HepG2 (cell line): ENCODE data around the gene VPS13D. TPM values are rescaled to one million over a fixed set of nuclear protein-coding genes. Genes with fewer than 3 reads are reported as not detected.
A peak's percentile ranks its signal among the peaks of the same experiment; 100 is the strongest.

Source experiments
- ARNTL ChIP-seq: sonication (generic); formaldehyde crosslinking; IDR thresholded peaks from 2 replicates; pipeline ENCODE4 v1.4.0; 2020; ENCODE audit warnings: mild to moderate bottlenecking, missing genetic modification reagents
- BCL6 ChIP-seq: IDR thresholded peaks from 2 replicates; pipeline ENCODE4 v1.6.1; 2016; ENCODE audit warnings: missing genetic modification reagents, missing compliant biosample characterization
- ELF4 ChIP-seq: sonication (generic); formaldehyde crosslinking; IDR thresholded peaks from 2 replicates; pipeline ENCODE4 v1.5.0; 2020; ENCODE audit warnings: missing genetic modification reagents, mild to moderate bottlenecking, moderate library complexity, borderline replicate concordance
- HHEX ChIP-seq: IDR thresholded peaks from 2 replicates; pipeline ENCODE4 v1.6.1; 2016; ENCODE audit warnings: control low read depth
- MTA1 ChIP-seq: sonication (generic); formaldehyde crosslinking; IDR thresholded peaks from 2 replicates; pipeline ENCODE4 v1.4.0; 2020; ENCODE audit warnings: missing genetic modification reagents, mild to moderate bottlenecking, borderline replicate concordance
- RCOR2 ChIP-seq: IDR thresholded peaks from 2 replicates; pipeline ENCODE4 v1.6.1; 2016; ENCODE audit warnings: missing biosample characterization, missing genetic modification reagents
- SOX6 ChIP-seq, 2 experiments: fragments of 450-650 bp in 1 of 2; sonication (generic) in 1 of 2; formaldehyde crosslinking in 1 of 2; IDR thresholded peaks; 2 replicates each; pipeline versions ENCODE4 v1.4.0 to v1.6.1; 2017 to 2020; ENCODE audit warnings: antibody characterized with exemption in 1 of 2, mild to moderate bottlenecking in 1 of 2, missing genetic modification reagents in 1 of 2
- TAF15 ChIP-seq: fragments of 200-400 bp; formaldehyde crosslinking; IDR thresholded peaks from one replicate; pipeline ENCODE4 v1.6.1; 2018; ENCODE audit warnings: mild to moderate bottlenecking, low read depth, low read length; ENCODE audit not compliant: poor library complexity, severe bottlenecking
- TBX2 ChIP-seq: sonication (generic); formaldehyde crosslinking; IDR thresholded peaks from 2 replicates; pipeline ENCODE4 v1.5.0; 2020; ENCODE audit warnings: missing genetic modification reagents, mild to moderate bottlenecking, borderline replicate concordance
- ZNF468 ChIP-seq: sonication (generic); formaldehyde crosslinking; IDR thresholded peaks from 2 replicates; pipeline ENCODE4 v1.8.0; 2022; ENCODE audit warnings: mild to moderate bottlenecking, moderate library complexity, missing genetic modification reagents
- ZNF629 ChIP-seq: sonication (generic); formaldehyde crosslinking; conservative IDR thresholded peaks from 2 replicates; pipeline ENCODE4 v1.5.0; 2020; ENCODE audit warnings: missing genetic modification reagents
- polyA plus RNA-seq, 8 experiments: library from polyadenylated mRNA; depleted of rRNA in 3 of 8; stranded (reverse) in 7 of 8; unstranded in 1 of 8; fragments of >200 nt; fragmentation: Illumina TruSeq in 4 of 8; extraction: Trizol in 4 of 8; gene quantifications; 2 replicates each; pipeline versions ENCODE4 v1.2.1 to v1.2.3, GENCODE V29; 2011 to 2016; ENCODE audit warnings: low read depth in 4 of 8, missing spikeins in 1 of 8, mixed read lengths in 1 of 8; ENCODE audit not compliant: insufficient read depth in 1 of 8
- total RNA-seq, 5 experiments: library from RNA; depleted of rRNA; stranded (reverse); fragments of >200 nt; fragmentation: Illumina TruSeq; extraction: Trizol; gene quantifications; 2 replicates each; pipeline ENCODE4 v1.2.3, GENCODE V29; 2016; ENCODE audit warnings: low read depth in 1 of 5
- TF ChIP-seq, protein P1 (sequence below), 2 experiments: sonication (generic) in 1 of 2; formaldehyde crosslinking in 1 of 2; IDR thresholded peaks; 2 replicates each; pipeline versions ENCODE4 v1.4.0 to v1.6.1; 2018 to 2020; ENCODE audit warnings: missing genetic modification reagents in 2 of 2, borderline replicate concordance in 1 of 2, low read depth in 1 of 2, mild to moderate bottlenecking in 1 of 2, missing biosample characterization in 1 of 2
- TF ChIP-seq, protein P2 (sequence below), 2 experiments: sonication (generic) in 1 of 2; formaldehyde crosslinking in 1 of 2; IDR thresholded peaks; 2 replicates each; pipeline versions ENCODE4 v1.4.0 to v1.6.1; 2016 to 2020; ENCODE audit warnings: borderline replicate concordance in 1 of 2, low read depth in 1 of 2, mild to moderate bottlenecking in 1 of 2, missing genetic modification reagents in 1 of 2
- TF ChIP-seq, protein P3 (sequence below): IDR thresholded peaks from 2 replicates; pipeline ENCODE4 v1.6.1; 2016; ENCODE audit warnings: low read depth
- TF ChIP-seq, protein P4 (sequence below): sonication (generic); formaldehyde crosslinking; IDR thresholded peaks from 2 replicates; pipeline ENCODE4 v1.5.0; 2020; ENCODE audit warnings: missing genetic modification reagents, mild to moderate bottlenecking, borderline replicate concordance
- TF ChIP-seq, protein P5 (sequence below): sonication (generic); formaldehyde crosslinking; IDR thresholded peaks from 2 replicates; pipeline ENCODE4 v1.8.0; 2022; ENCODE audit warnings: mild to moderate bottlenecking, missing genetic modification reagents; ENCODE audit not compliant: insufficient replicate concordance

VPS13D gene
- total and polyA plus RNA-seq, 2 of the 13 experiments (the other 11 are each of a cell fraction or from before 2014, with no cell fraction given) = 8.6 to 13.9 TPM

DNA sequence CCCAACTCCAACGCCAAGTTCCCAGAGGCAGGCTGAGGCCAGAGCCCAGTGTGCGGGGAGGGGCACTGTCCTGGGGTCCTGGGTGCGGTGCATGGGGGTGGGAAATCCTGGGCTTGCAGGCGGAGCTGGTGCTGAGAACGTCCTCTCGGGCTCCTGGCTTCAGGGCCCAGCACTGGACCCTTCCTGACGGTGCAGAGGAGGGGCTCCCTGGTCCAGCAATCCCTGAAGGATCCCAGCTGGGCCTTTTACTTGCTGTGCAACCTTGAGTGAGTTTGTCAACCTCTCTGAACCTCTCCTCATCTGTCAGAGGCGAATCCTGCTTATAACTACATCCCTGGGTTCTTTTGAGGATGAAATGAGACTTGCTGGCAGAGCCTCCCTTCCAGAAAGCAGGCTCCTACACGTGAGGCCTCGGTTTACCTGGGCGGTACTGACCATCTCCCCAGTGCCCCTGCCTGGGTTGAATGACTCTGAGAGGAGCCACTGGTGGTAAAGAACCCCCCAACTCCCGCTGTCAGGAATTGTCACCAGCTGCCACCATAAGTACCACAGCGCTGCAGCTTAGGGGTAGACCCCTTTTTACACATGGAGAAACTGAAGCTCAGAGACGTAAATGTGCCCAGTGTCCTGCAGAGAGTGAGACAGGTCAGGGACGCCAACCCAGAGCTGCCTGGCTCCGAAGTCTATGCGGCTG, 310.9 kb downstream of the VPS13D start (continued):
- TF ChIP-seq, protein P1, sequence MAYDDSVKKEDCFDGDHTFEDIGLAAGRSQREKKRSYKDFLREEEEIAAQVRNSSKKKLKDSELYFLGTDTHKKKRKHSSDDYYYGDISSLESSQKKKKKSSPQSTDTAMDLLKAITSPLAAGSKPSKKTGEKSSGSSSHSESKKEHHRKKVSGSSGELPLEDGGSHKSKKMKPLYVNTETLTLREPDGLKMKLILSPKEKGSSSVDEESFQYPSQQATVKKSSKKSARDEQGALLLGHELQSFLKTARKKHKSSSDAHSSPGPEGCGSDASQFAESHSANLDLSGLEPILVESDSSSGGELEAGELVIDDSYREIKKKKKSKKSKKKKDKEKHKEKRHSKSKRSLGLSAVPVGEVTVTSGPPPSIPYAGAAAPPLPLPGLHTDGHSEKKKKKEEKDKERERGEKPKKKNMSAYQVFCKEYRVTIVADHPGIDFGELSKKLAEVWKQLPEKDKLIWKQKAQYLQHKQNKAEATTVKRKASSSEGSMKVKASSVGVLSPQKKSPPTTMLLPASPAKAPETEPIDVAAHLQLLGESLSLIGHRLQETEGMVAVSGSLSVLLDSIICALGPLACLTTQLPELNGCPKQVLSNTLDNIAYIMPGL (CRISPR knock-in tag; IDR thresholded peaks at IDR 0.05; ENCODE audit: borderline replicate concordance in 1 of 2, low read depth in 1 of 2) = 0 out of 4 replicates have a peak, but pooled peaks of 1 of the 2 experiments have one; percentile 39
- TF ChIP-seq BCL6 (0 out of 2 replicates have a peak, but pooled peaks have one; percentile 4), ZNF629 (CRISPR knock-in tag) (no peak), ZNF468 (CRISPR knock-in tag) (no peak), RCOR2 (CRISPR knock-in tag) (peak; percentile 20; the same call in 1 of the 2 replicates), ARNTL (CRISPR knock-in tag) (0 out of 2 replicates have a peak, but pooled peaks have one; percentile 24), MTA1 (CRISPR knock-in tag) (no peak), TAF15 (no peak), SOX6 (IDR thresholded peaks at IDR 0.05) (no peak), SOX6 (CRISPR knock-in tag; IDR thresholded peaks at IDR 0.05) (no peak), HHEX (CRISPR knock-in tag) (no peak), TBX2 (CRISPR knock-in tag) (peak; percentile 20; the same call in 1 of the 2 replicates), ELF4 (no peak)
- TF ChIP-seq, protein P2, sequence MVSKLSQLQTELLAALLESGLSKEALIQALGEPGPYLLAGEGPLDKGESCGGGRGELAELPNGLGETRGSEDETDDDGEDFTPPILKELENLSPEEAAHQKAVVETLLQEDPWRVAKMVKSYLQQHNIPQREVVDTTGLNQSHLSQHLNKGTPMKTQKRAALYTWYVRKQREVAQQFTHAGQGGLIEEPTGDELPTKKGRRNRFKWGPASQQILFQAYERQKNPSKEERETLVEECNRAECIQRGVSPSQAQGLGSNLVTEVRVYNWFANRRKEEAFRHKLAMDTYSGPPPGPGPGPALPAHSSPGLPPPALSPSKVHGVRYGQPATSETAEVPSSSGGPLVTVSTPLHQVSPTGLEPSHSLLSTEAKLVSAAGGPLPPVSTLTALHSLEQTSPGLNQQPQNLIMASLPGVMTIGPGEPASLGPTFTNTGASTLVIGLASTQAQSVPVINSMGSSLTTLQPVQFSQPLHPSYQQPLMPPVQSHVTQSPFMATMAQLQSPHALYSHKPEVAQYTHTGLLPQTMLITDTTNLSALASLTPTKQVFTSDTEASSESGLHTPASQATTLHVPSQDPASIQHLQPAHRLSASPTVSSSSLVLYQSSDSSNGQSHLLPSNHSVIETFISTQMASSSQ (IDR thresholded peaks at IDR 0.05; ENCODE audit: low read depth) = no peak
- TF ChIP-seq, protein P2 (CRISPR knock-in tag; IDR thresholded peaks at IDR 0.05; ENCODE audit: borderline replicate concordance) = no peak
- TF ChIP-seq, protein P3, sequence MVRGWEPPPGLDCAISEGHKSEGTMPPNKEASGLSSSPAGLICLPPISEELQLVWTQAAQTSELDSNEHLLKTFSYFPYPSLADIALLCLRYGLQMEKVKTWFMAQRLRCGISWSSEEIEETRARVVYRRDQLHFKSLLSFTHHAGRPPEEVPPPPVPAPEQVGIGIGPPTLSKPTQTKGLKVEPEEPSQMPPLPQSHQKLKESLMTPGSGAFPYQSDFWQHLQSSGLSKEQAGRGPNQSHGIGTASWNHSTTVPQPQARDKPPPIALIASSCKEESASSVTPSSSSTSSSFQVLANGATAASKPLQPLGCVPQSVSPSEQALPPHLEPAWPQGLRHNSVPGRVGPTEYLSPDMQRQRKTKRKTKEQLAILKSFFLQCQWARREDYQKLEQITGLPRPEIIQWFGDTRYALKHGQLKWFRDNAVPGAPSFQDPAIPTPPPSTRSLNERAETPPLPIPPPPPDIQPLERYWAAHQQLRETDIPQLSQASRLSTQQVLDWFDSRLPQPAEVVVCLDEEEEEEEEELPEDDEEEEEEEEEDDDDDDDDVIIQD (CRISPR knock-in tag) = no peak
- TF ChIP-seq, protein P4, sequence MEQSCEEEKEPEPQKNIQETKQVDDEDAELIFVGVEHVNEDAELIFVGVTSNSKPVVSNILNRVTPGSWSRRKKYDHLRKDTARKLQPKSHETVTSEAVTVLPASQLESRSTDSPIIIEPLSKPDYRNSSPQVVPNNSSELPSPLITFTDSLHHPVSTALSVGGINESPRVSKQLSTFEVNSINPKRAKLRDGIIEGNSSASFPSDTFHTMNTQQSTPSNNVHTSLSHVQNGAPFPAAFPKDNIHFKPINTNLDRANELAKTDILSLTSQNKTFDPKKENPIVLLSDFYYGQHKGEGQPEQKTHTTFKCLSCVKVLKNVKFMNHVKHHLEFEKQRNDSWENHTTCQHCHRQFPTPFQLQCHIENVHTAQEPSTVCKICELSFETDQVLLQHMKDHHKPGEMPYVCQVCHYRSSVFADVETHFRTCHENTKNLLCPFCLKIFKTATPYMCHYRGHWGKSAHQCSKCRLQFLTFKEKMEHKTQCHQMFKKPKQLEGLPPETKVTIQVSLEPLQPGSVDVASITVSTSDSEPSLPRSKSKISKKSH = 0 out of 2 replicates have a peak, but pooled peaks have one; percentile 7
- TF ChIP-seq, protein P5, sequence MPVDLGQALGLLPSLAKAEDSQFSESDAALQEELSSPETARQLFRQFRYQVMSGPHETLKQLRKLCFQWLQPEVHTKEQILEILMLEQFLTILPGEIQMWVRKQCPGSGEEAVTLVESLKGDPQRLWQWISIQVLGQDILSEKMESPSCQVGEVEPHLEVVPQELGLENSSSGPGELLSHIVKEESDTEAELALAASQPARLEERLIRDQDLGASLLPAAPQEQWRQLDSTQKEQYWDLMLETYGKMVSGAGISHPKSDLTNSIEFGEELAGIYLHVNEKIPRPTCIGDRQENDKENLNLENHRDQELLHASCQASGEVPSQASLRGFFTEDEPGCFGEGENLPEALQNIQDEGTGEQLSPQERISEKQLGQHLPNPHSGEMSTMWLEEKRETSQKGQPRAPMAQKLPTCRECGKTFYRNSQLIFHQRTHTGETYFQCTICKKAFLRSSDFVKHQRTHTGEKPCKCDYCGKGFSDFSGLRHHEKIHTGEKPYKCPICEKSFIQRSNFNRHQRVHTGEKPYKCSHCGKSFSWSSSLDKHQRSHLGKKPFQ (CRISPR knock-in tag) = no peak
